Measurements from ENCODE around the gene KLK12. TPM values are rescaled to one million over a fixed set of nuclear protein-coding genes. Genes with fewer than 3 reads are reported as not detected.

The KLK12 gene
- total and polyA plus RNA-seq, 2 donors (not counting 1 experiment from before 2014, with no cell fraction given): not detected

GRCh38 chr19:51031880-51032225 is 2.9 kb downstream of the KLK12 start:
- H3K36me3 ChIP-seq (replicated peaks in 1 of 2; ENCODE audit: control extremely low read depth in 1 of 2, control insufficient read depth in 1 of 2, extremely low read depth in 1 of 2, insufficient read depth in 2 of 2, low read length in 1 of 2): no peaks in the 10 kb centered on the region
- ChIA-PET POLR2A (no interaction called here), CTCF (no interaction called here)
- TF ChIP-seq EZH2 (IDR thresholded peaks at IDR 0.05; ENCODE audit: borderline replicate concordance, insufficient read depth, low read depth, low read length, poor library complexity, severe bottlenecking) (no peak), CTCF (IDR thresholded peaks at IDR 0.05) (no peak)
- no peak overlapping the region for H3K4me3 ChIP-seq (ENCODE audit: control extremely low read depth in 1 of 5, extremely low read depth in 1 of 5, insufficient read depth in 1 of 5, low read depth in 2 of 5, low read length in 4 of 5)
- Mint-ChIP-seq H3K27ac (no peak overlapping the region), H3K4me3 (no peak overlapping the region), H3K9me3 (ENCODE audit: insufficient read depth) (peaks cover 3% of the 10 kb centered on the region), H3K4me1 (no peaks in the 10 kb centered on the region), H3K27me3 (peaks cover 34% of the 10 kb centered on the region)
- ATAC-seq (ENCODE audit: low read depth): no peak
- WGBS (ENCODE audit: insufficient coverage): 92% methylated on average over 28 of the region's 28 CpGs
- H3K9me3 ChIP-seq (ENCODE audit: control extremely low read depth in 1 of 3, control insufficient read depth in 2 of 3, insufficient read depth in 1 of 3, low read length in 2 of 3): peaks cover 0 to 9% (median 0%) of the 10 kb centered on the region in 3 donors
- no peaks in the 10 kb centered on the region for H4K20me1 ChIP-seq (ENCODE audit: control insufficient read depth, insufficient read depth, low read length, poor library complexity, severe bottlenecking)
- H3K9ac ChIP-seq (ENCODE audit: low read length): no peak overlapping the region
- H2AFZ ChIP-seq (ENCODE audit: insufficient read depth, low read depth, low read length, poor library complexity, severe bottlenecking): no peak overlapping the region
- no peaks in the 10 kb centered on the region for H3K4me1 ChIP-seq (ENCODE audit: control insufficient read depth in 2 of 2, insufficient read depth in 2 of 2, low read length in 2 of 2)
- DNase-seq: no peak
- H3K79me2 ChIP-seq (ENCODE audit: control insufficient read depth, insufficient read depth, low read length): no peaks in the 10 kb centered on the region
- no peak overlapping the region for H3K27ac ChIP-seq (ENCODE audit: low read length in 2 of 2)
- H3K4me2 ChIP-seq (replicated peaks; ENCODE audit: low read depth, low read length, poor library complexity, severe bottlenecking): no peak overlapping the region
- intact Hi-C loops (cut with micrococcal nuclease): no loop called here
- H3K27me3 ChIP-seq (replicated peaks in 1 of 4; ENCODE audit: control extremely low read depth in 1 of 4, control insufficient read depth in 3 of 4, insufficient read depth in 4 of 4, low read length in 3 of 4): peaks cover 0 to 4% (median 0%) of the 10 kb centered on the region in 4 experiments

GRCh38 chr19:51031220-51031879 is 3.5 kb downstream of the KLK12 start:
- Mint-ChIP-seq H3K4me1 (no peaks in the 10 kb centered on the region), H3K4me3 (no peak overlapping the region), H3K27me3 (peaks cover 37% of the 10 kb centered on the region), H3K27ac (no peak overlapping the region), H3K9me3 (ENCODE audit: insufficient read depth) (peaks cover 3% of the 10 kb centered on the region)
- no peak overlapping the region for H2AFZ ChIP-seq (ENCODE audit: insufficient read depth, low read depth, low read length, poor library complexity, severe bottlenecking)
- no peaks in the 10 kb centered on the region for H3K79me2 ChIP-seq (ENCODE audit: control insufficient read depth, insufficient read depth, low read length)
- H4K20me1 ChIP-seq (ENCODE audit: control insufficient read depth, insufficient read depth, low read length, poor library complexity, severe bottlenecking): no peaks in the 10 kb centered on the region
- no peak overlapping the region for H3K9ac ChIP-seq (ENCODE audit: low read length)
- POLR2A ChIA-PET: no interaction called here
- DNase-seq (no peak), ATAC-seq (ENCODE audit: low read depth) (no peak)
- no peak for TF ChIP-seq EZH2 (IDR thresholded peaks at IDR 0.05; ENCODE audit: borderline replicate concordance, insufficient read depth, low read depth, low read length, poor library complexity, severe bottlenecking)
- no peak for TF ChIP-seq CTCF (IDR thresholded peaks at IDR 0.05)
- H3K4me3 ChIP-seq (ENCODE audit: control extremely low read depth in 1 of 5, extremely low read depth in 1 of 5, insufficient read depth in 1 of 5, low read depth in 2 of 5, low read length in 4 of 5): no peak overlapping the region
- H3K9me3 ChIP-seq (ENCODE audit: control extremely low read depth in 1 of 3, control insufficient read depth in 2 of 3, insufficient read depth in 1 of 3, low read length in 2 of 3): peaks cover 0 to 9% (median 0%) of the 10 kb centered on the region in 3 donors
- CTCF ChIA-PET: no interaction called here
- H3K36me3 ChIP-seq (replicated peaks in 1 of 2; ENCODE audit: control extremely low read depth in 1 of 2, control insufficient read depth in 1 of 2, extremely low read depth in 1 of 2, insufficient read depth in 2 of 2, low read length in 1 of 2): no peaks in the 10 kb centered on the region
- intact Hi-C loops (cut with micrococcal nuclease): no loop called here
- H3K27me3 ChIP-seq (replicated peaks in 1 of 4; ENCODE audit: control extremely low read depth in 1 of 4, control insufficient read depth in 3 of 4, insufficient read depth in 4 of 4, low read length in 3 of 4): peaks cover 0 to 4% (median 0%) of the 10 kb centered on the region in 4 experiments
- H3K27ac ChIP-seq (ENCODE audit: low read length in 2 of 2): no peak overlapping the region
- 88% methylated on average over 3 of the region's 7 CpGs for WGBS (ENCODE audit: insufficient coverage)
- no peak overlapping the region for H3K4me2 ChIP-seq (replicated peaks; ENCODE audit: low read depth, low read length, poor library complexity, severe bottlenecking)
- no peaks in the 10 kb centered on the region for H3K4me1 ChIP-seq (ENCODE audit: control insufficient read depth in 2 of 2, insufficient read depth in 2 of 2, low read length in 2 of 2)
